ENCODE results near the gene RET.

GRCh38 chr10:43054593-43054992 lies 22.3 kb upstream of the RET start:
- TF ChIP-seq POLR2A (IDR thresholded peaks at IDR 0.05), result no peak
- no peak for TF ChIP-seq EP300 (IDR thresholded peaks at IDR 0.05)

All from ovary (tissue), 1 donor.